Spleen (tissue), 7 donors: ENCODE results near the gene COL6A3.

Source experiments
- POLR2A ChIP-seq, 3 donors: fragments of 450-650 bp; IDR thresholded peaks; one replicate each; pipeline ENCODE4 v1.5.1; 2017; ENCODE audit warnings: antibody characterized with exemption in 3 of 3, mild to moderate bottlenecking in 1 of 3
- POLR2AphosphoS5 ChIP-seq, 3 donors: sonication (generic); formaldehyde crosslinking; IDR thresholded peaks; one replicate each; pipeline ENCODE4 v1.5.1; 2017; ENCODE audit warnings: antibody characterized with exemption in 3 of 3
- TF ChIP-seq, protein P1 (sequence below), 11 experiments: fragments of 200-600 bp in 7 of 11; fragments of 450-650 bp in 4 of 11; sonication (generic) in 4 of 11; IDR thresholded peaks in 8 of 11; conservative IDR thresholded peaks in 3 of 11; 1 replicate in 7 of 11; 2 replicates in 4 of 11; pipeline versions ENCODE4 v1.4.0 to v1.8.0; 2016 to 2021; ENCODE audit warnings: antibody characterized with exemption in 11 of 11, inconsistent platforms in 4 of 11, mild to moderate bottlenecking in 1 of 11
- donor health status: DM: no; HTN: no; CAD: no; lungs with moderate emphysema.
- donor health status: DM: no; HTN: no; CAD: no.
- donor health status: DM: no; HTN: no; CAD: no.

DNA sequence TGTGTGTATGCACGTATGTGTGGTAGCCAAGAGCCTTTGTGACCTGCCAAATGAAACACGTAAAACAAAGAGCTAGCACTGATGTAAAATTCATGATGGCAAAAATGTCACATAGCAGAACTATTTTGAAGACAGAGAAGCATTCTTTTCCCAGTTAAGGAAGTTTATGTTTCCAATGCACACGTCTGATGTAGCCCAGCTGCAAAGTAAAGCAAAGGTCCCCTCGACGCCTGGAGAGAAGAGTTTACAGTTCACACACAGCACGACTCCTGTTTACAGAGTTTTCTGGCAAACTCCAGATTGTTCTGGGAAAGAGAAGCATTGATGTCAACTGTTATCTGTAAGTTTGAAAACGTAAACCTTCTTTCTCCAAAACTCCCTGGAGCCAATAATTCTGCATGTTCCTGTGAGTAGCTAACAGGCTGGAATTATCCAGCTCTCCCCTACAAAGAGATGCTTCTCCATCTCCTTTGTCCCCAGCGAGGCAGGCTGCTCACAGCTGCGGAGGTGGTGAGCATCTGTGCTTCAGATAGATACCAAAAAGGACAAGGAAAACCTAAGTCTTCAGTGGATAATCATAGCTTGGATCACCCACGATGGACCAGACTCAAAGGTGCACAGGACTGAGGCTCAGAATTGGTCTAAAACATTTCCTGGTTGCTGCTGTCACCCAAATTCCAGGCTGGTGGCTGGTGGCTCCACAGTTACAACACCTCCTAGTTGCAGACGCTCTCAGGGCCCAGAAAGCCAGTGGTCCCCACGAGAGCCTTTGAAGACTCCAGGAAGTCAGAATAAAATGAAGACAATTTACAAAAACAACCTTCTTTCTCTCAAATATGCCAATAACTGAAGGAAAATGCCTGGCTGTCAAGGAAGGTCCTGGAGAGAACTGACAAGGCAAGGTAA lies 87.4 kb downstream of the COL6A3 start:
- TF ChIP-seq POLR2AphosphoS5 (IDR thresholded peaks at IDR 0.05) (no peak), POLR2A (IDR thresholded peaks at IDR 0.05) (no peak)
- TF ChIP-seq, protein P1, sequence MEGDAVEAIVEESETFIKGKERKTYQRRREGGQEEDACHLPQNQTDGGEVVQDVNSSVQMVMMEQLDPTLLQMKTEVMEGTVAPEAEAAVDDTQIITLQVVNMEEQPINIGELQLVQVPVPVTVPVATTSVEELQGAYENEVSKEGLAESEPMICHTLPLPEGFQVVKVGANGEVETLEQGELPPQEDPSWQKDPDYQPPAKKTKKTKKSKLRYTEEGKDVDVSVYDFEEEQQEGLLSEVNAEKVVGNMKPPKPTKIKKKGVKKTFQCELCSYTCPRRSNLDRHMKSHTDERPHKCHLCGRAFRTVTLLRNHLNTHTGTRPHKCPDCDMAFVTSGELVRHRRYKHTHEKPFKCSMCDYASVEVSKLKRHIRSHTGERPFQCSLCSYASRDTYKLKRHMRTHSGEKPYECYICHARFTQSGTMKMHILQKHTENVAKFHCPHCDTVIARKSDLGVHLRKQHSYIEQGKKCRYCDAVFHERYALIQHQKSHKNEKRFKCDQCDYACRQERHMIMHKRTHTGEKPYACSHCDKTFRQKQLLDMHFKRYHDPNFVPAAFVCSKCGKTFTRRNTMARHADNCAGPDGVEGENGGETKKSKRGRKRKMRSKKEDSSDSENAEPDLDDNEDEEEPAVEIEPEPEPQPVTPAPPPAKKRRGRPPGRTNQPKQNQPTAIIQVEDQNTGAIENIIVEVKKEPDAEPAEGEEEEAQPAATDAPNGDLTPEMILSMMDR (IDR thresholded peaks at IDR 0.05 in 8 of 11, conservative IDR thresholded peaks at IDR 0.05 in 3 of 11) = no peak
